Measurements from ENCODE around the gene VAT1L. TPM values are rescaled to one million over a fixed set of nuclear protein-coding genes. Genes with fewer than 3 reads are reported as not detected.

The VAT1L gene
- total and polyA plus RNA-seq, 2 experiments from 2014 or later = 11.0 to 24.4 TPM

- no peak overlapping the region for H3K27ac ChIP-seq (ENCODE audit: low read depth)
- H3K9me3 Mint-ChIP-seq = peaks cover 20% of the 10 kb centered on the region
These were observed 155.4 kb downstream of the VAT1L start for GRCh38 chr16:77943801-77944200.

More at GRCh38 chr16:77943801-77944200, 155.4 kb downstream of the VAT1L start:
- no peaks in the 10 kb centered on the region for H3F3A ChIP-seq (replicated peaks; ENCODE audit: low read depth)
- ATAC-seq = no peak
- no peak for DNase-seq (ENCODE audit: low spot score)
- Mint-ChIP-seq H3K27me3 (ENCODE audit: insufficient read depth, low read depth, poor library complexity) (peaks cover 2% of the 10 kb centered on the region), H3K4me1 (peaks cover 4% of the 10 kb centered on the region), H3K4me3 (no peak overlapping the region), H3K36me3 (ENCODE audit: low read depth) (peaks cover 13% of the 10 kb centered on the region), H3K27ac (no peak overlapping the region)
- H3K79me2 ChIP-seq (replicated peaks; ENCODE audit: insufficient read depth) = no peaks in the 10 kb centered on the region
- peaks cover 2% of the 10 kb centered on the region for H3K4me1 ChIP-seq (ENCODE audit: insufficient read depth)
- no peaks in the 10 kb centered on the region for H3K27me3 ChIP-seq (ENCODE audit: insufficient read depth)
- H2AFZ ChIP-seq = no peak overlapping the region
- H3K4me3 ChIP-seq = no peak overlapping the region
- TF ChIP-seq JUNB (IDR thresholded peaks at IDR 0.05; ENCODE audit: unreplicated experiment) = no peak
- TF ChIP-seq ETS1 (IDR thresholded peaks at IDR 0.05) = no peak
- TF ChIP-seq POLR2AphosphoS5 (IDR thresholded peaks at IDR 0.05; ENCODE audit: low read depth) = no peak
- TF ChIP-seq NANOG (IDR thresholded peaks at IDR 0.05; ENCODE audit: borderline replicate concordance) = no peak
- no peak for TF ChIP-seq CREB1 (CRISPR knock-in tag; IDR thresholded peaks at IDR 0.05; ENCODE audit: low read depth)
- TF ChIP-seq STAT1 (IDR thresholded peaks at IDR 0.05; ENCODE audit: unreplicated experiment) = no peak
- no peak for TF ChIP-seq ZNF114 (CRISPR knock-in tag; IDR thresholded peaks at IDR 0.05)
- TF ChIP-seq CTCF (conservative IDR thresholded peaks at IDR 0.05; ENCODE audit: low read depth in 2 of 2) = no peak
- no peak for TF ChIP-seq REST (IDR thresholded peaks at IDR 0.05; ENCODE audit: unreplicated experiment)
- no peak for TF ChIP-seq ZNF462 (CRISPR knock-in tag; IDR thresholded peaks at IDR 0.05)
- TF ChIP-seq EZH2 (IDR thresholded peaks at IDR 0.05; ENCODE audit: low read depth, unreplicated experiment) = no peak
- TF ChIP-seq EZH2phosphoT487 (IDR thresholded peaks at IDR 0.05; ENCODE audit: unreplicated experiment) = no peak
- TF ChIP-seq ZNF331 (CRISPR knock-in tag; IDR thresholded peaks at IDR 0.05; ENCODE audit: low read depth) = no peak
- H3K4me2 ChIP-seq = no peak overlapping the region
- H3K36me3 ChIP-seq (ENCODE audit: insufficient read depth) = no peaks in the 10 kb centered on the region
- no peaks in the 10 kb centered on the region for H4K20me1 ChIP-seq (replicated peaks; ENCODE audit: insufficient read depth)
- no peaks in the 10 kb centered on the region for H3K9me2 ChIP-seq (ENCODE audit: insufficient read depth)

All from GM23338 (cell line).